ENCODE measurements around the gene AARS2.

GRCh38 chr6:44352259-44352658, 39.1 kb upstream of the AARS2 start:
- TF ChIP-seq POLR2A (IDR thresholded peaks at IDR 0.05) (no peak), CTCF (IDR thresholded peaks at IDR 0.05) (no peak)
